Stimulated activated CD4-positive, alpha-beta T cell treated with anti-CD3 and anti-CD28 coated beads, Interleukin-12 subunit alpha, Interleukin-12 subunit beta, amount 100 ng/mL, for 24 hours (primary cell): ENCODE results near the gene ZNF487.
"Not testable (repeated sequence)": the region's sequence is repeated elsewhere in the genome, so short reads cannot be mapped to it uniquely, and the experiment has no call there.

Experiments used
- DNase-seq, 2 experiments: peaks; one replicate each; pipeline ENCODE4 v3.0.0-alpha.2; 2020; ENCODE audit warnings: low read depth in 2 of 2

Gene ZNF487

DNA sequence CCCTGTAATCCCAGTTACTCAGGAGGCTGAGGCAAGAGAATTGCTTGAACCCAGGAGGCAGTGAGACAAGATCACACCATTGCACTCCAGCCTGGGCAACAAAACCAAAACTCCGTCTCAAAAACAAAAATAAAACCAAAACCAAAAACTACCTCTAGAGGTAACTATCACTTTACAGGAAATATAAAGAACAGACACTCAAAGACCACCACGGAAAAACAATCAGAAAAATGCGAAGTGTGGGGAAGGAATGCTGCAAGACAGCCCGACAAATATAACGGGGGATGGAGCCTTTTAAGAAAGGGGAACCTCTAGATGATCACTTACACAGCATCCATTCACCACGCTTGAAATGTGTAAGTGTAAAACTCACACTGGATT lies 32.2 kb upstream of the ZNF487 start:
- no peak for DNase-seq

GRCh38 chr10:43407148-43407575 lies 29.7 kb upstream of the ZNF487 start:
- no peak for DNase-seq

DNA sequence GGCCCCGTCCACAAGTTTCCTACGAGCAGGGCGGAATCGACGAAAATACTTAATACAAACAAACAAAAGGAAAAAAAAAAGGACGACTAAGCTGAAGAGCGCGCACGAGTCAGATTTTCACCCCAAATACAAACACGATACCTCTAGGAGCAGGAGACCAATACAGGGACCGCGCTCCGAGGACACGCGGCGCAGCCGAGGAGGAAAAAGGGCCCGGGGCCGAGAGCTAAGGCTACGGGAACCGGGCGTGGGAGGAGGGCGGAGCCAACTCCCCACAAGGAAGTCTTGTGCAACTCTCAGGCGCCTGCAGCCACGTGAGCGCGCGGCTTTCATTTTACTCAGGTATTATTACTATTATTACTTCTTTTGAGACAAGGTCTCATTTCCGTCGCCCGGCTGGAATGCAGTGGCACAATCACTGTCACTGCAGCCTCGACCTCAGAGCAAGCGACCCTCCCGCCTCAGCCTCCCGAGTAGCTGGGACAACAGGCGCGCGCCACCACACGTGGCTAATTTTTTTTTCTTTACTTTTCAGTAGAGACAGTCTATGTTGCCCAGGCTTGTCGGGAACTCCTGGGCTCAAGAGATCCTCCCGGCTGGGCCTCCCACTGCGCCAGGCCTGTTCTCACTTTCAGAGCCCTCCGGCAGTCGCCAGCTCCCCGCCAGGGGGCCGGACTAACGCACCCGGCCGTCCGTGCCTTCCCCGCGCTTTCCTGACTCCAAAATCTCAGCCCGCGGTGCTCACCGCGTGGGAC lies 29.2 kb upstream of the ZNF487 start:
- peak; percentile 80 to 90 for DNase-seq

DNA sequence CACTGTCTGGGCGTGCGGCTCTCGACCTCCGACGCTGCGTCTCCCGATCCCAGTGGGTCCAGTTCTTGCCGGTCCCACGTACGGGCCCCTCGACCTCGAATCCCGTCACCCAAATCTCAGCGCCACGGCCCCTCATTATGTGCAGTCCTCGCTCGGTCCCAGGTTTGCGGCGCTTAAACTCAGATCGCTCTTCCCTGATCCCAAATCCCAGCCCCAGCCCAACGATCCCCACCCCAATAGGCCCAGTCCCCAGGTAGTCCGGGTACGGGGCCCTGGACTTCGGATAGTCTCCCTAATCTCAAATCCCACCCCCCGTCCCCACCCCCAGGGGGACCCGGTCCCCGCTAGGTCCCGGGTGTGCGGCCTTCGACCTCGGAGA lies 28.6 kb upstream of the ZNF487 start:
- no peak for DNase-seq

GRCh38 chr10:43408710-43409384 lies 28.1 kb upstream of the ZNF487 start, which contains the start of gene HNRNPF:
TSS of gene HNRNPF (minus strand) at chr10:43409186. CDS start at chr10:43387884, 21,302 bp downstream.
- DNase-seq, result peak; percentile 88 to 90

DNA sequence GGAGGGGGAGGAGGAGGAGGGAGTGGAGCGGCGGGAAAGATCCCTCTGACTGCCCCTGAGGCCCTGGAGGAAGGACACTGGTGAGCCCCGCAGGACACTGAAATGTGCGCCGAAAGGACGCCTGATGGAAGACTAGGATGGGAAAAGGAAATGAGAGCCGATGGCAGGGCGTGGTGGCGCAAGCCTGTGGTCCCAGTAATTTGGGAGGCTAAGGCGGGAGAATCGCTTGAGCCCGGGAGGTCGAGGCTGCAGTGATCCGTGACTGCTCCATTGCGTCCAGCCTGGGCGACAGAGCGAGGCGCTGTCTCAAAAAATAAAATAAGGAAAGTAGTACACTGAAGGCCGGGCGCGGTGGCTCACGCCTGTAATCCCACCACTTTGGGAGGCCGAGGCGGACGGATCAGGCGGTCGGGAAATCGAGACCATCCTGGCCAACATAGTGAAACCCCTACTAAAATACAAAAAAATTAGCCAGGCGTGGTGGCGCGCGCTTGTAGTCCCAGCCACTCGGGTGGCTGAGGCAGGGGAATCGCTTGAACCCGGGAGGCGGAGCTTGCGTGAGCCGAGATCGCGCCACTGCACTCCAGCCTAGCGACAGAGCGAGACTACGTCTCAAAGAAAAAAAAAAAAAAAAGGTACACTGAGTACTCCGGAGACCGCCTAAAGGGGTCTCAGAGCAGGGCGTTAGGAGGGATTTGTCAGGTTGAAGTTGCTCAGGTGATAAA lies 27.4 kb upstream of the ZNF487 start:
- DNase-seq, result peak; percentile 49 to 54

DNA sequence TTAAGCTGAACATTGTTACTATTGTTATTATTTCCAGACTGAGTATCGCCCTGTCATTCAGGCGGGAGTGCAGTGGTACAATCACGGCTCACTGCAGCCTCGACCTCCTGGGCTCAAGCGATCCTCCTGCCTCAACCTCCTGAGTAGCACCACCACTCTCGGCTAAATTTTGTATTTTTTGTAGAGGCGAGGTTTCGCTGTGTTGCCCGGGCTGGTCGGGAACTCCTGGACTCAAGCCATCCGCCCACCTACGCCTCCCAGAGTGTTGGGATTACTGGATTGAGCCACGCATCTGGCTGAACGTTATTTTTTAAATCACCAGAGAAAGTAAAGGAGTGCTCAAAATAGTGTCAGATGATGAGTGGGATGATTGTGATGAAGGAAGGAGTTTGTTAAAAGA lies 26.6 kb upstream of the ZNF487 start:
- DNase-seq, result no peak

DNA sequence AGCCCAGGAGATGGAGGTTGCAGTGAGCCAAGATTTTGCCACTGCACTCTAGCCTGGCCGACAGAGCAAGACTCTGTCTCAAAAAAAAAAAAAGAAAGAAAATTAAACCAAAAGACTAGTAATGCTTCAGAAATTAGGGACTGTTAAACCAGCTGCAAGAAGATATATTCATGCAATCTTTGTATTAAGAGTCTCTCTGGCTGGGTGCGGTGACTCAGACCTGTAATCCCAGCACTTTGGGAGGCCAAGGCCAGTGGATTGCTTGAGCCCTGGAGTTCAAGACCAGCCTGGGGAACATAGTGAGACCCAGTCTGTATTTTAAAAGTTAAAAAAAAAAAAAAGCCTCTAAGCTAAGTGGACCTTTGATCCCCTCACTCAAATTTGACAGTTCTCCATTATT lies 25.4 kb upstream of the ZNF487 start:
- DNase-seq, result no peak

GRCh38 chr10:43415544-43415943 lies 21.4 kb upstream of the ZNF487 start:
- no peak for DNase-seq

DNA sequence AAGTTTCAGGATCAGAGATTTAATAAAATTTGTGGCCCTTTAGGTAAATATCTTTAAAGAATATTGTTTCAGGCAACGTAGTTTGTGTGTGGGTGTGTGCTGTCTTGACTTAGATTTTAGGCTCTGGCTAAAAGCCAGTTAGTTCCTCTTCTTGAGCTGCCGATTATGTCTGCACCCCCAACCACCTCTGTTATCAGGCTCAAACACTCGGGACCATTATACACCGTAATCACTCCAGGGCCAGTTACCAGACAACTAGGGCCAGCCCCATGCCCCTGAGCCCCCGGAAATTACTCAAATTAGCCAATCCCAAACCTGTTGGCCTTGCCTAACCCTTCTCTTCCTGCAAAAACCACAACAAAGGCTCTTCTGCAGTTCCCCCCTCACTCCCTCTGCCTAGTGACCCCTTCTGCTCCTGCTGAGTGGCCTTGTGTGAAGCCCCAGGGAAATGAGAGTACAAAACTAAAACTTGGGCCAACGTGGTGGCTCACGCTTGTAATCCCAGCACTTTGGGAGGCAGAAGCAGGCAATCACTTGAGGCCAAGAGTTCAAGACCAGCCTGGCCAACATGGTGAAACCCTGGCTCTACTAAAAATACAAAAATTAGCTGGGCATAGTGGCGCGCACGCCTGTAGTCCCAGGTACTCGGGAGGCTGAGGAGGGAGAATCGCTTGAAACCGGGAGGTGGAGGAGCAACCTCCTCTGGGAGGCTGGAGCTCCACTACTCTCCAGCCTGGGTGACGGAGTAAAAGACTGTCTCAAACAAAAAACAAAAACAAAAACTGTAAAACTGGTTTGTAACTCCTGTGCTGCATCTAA lies 18.8 kb upstream of the ZNF487 start:
- DNase-seq, result no peak

DNA sequence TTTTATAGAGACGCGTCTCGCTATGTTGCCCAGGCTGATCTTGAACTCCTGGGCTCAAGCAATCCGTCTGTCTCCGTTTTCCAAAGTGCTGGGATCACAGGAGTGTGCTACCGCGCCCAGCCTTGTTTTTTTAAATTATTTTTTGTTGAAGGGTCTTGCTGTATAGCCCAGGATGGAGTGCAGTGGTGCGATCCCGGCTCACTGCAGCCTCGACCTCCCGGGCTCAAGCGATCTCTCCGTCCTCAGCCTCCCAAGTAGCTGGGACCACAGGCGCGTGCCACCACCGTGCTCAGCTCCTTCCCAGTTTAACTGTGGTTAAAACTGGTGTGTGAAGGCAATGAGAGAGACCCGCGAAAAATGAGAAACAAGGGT lies 16.9 kb upstream of the ZNF487 start:
- no peak for DNase-seq

DNA sequence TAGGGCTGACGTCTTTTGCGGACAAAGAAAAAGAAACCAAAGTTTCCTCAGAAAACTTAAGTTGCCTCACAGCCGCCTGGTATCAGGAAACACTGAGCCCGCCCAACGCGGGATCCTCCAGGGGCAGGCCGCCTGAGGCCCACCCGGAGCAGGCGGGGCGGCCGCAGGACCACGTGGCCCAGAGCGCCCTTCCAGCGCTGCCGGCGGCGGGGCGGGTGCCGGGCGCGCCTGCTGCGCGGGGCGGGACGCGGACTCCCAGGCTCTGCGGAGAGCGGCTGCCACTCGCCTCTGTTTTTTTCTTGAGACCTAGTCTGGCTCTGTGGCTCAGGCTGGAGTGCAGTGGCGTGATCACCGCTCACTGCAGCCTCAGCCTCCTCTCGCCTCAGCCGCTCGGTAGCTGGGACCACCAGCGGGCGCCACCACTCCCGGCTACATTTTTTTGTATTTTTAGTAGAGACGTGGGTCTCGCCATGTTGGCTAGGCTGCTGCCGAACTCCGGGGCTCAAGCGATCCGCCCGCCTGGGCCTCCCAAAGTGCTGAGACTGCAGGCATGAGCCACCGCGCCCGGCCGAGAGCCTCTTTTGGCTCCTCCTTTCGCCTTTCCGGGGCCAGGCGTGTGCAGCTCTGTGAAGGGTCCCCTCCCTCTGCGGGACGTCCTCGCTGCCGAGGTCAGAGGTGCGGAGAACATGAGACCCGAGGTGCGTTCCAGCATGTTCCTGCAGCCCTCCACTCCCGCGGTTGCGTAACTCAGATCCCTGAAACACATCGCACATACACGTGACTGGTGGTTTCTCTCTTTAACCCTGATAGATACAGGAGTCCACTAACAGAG lies 16.3 kb upstream of the ZNF487 start:
- peak; percentile 62 to 78 for DNase-seq

DNA sequence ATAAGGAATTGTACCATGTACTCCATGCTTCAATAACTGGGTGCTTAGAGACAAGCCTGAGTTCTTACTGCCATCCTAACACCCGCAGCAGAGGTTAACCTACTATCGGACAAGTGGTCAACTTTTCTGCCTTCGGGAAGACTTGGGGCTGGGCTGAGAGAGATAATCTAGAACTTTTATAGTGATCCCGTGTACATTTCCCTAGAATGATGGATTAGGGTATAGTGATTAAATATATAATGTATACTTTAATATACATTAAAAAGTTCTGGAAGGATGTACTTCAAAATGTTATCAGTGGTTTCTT lies 15.8 kb upstream of the ZNF487 start:
- DNase-seq, result no peak

DNA sequence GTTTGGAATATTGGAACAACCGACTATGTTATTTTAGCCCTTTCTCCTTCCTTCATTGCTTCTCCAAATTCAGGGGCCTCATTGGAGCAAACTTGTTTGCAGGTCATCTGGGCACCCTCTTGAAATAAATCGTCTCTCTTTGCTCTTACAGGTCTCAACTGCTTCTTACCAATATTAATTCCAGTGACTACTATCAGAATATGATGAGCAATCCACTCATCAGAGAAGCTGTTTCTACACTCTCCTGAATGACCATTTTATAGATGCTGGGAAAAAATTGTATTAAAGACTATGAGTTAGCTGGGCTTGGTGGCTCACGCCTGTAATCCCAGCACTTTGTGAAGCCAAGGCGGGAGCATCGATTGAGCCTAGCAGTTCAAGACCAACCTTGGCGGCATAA lies 15.4 kb upstream of the ZNF487 start:
- no peak for DNase-seq

DNA sequence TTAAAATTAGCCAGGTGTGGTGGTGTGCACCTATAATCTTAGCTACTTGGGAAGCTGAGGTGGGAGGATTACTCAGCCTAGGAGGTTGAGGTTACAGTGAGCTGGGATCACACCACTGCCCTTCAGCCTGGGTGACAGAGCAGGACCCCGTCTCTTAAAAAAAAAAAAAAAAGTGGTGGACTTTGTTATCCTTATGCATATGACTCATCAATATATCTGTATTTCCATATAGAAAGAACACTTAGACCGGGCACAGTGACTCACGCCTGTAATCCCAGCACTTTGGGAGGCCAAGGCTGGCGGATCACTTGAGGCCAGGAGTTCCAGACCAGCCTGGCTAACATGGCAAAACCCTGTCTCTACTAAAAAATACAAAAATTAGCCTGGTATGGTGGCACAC lies 15.0 kb upstream of the ZNF487 start:
- not testable (repeated sequence) for DNase-seq

GRCh38 chr10:43424416-43424815 lies 12.5 kb upstream of the ZNF487 start:
- no peak for DNase-seq

DNA sequence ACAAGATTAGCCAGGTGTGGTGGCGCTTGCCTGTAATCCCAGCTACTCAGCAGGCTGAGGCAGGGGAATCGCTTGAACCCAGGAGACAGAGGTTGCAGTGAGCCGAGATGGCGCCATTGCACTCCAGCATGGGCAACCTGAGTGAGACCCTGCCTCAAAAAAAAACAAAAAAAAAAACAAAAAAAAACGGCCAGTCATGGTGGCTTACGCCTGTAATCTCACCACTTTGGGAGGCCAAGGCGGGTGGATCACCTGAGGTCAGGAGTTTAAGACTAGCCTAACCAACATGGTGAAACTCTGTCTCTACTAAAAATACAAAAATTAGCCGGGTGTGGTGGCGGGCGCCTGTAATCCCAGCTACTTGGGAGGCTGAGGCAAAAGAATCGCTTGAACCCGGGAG lies 10.4 kb upstream of the ZNF487 start:
- DNase-seq, result not testable (repeated sequence)

GRCh38 chr10:43427166-43427825 lies 9.6 kb upstream of the ZNF487 start:
- DNase-seq, result peak in 1 of 2 experiments; percentile 31

DNA sequence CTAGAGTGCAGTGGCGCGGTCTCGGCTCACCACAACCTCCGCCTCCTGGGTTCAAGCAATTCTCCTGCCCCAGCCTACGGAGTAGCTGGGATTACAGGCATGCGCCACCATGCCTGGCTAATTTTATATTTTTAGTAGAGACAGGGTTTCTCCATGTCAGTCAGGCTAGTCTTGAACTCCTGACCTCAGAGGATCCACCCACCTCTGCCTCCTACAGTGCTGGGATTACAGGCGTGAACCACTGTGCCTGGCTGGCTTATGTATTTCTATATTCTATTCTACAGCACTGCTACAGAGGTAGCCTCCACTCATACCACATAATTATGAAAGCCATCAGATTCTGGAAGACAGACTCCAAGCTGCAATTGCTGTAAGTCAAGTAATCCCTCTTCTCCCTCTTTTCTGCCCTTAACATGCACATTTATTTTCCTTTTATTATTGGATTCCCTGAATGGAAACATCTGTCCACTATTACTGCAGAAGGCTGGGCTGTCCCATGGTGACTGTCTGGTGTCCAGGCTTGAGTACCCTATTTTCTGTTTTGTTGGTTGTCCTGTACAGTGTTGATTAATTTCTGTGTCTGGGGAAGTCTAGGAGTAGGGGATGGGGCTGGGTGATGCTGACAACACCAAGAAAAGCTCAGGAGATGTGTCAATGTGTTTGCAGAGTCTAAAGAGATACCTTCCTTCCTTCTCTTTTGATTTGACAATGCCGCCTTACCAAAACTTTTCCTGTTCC lies 5.8 kb upstream of the ZNF487 start:
- DNase-seq, result no peak
